Type B pancreatic cell (in vitro differentiated cells): ENCODE measurements around the gene LRP4. TPM values are rescaled to one million over a fixed set of nuclear protein-coding genes. Genes with fewer than 3 reads are reported as not detected.
"Not testable (repeated sequence)": the region's sequence is repeated elsewhere in the genome, so short reads cannot be mapped to it uniquely, and the experiment has no call there.

Experiments
- DNase-seq: peaks from one replicate; pipeline ENCODE4 v3.0.0; 2021; ENCODE audit warnings: mixed read lengths; ENCODE audit not compliant: unreplicated experiment; ENCODE audit errors: extremely low spot score
- H3K27ac Mint-ChIP-seq: 2 replicates; pipeline ENCODE4 v1.8.0; 2021; ENCODE audit warnings: mild to moderate bottlenecking, mixed read lengths
- H3K27me3 Mint-ChIP-seq: 2 replicates; pipeline ENCODE4 v1.8.0; 2021; ENCODE audit warnings: mixed read lengths
- H3K36me3 Mint-ChIP-seq: 2 replicates; pipeline ENCODE4 v1.8.0; 2021; ENCODE audit warnings: mixed read lengths
- H3K4me1 Mint-ChIP-seq: one replicate; pipeline ENCODE4 v1.8.0; 2021; ENCODE audit warnings: mixed read lengths; ENCODE audit not compliant: unreplicated experiment
- H3K4me3 Mint-ChIP-seq: 2 replicates; pipeline ENCODE4 v1.8.0; 2021; ENCODE audit warnings: mild to moderate bottlenecking, mixed read lengths
- H3K9me3 Mint-ChIP-seq: 2 replicates; pipeline ENCODE4 v1.8.0; 2021; ENCODE audit warnings: mixed read lengths
- CTCF ChIP-seq: fragments of 200-600 bp; sonication (generic); conservative IDR thresholded peaks from 2 replicates; pipeline ENCODE4 v1.5.0; 2021; ENCODE audit warnings: antibody characterized with exemption, mild to moderate bottlenecking
- long read RNA-seq: library from polyadenylated mRNA; unstranded; transcript quantifications from one replicate; pipeline ENCODE4 v2.0.0, GENCODE V29; 2020
- total RNA-seq: library from RNA; stranded (reverse); gene quantifications from 2 replicates; pipeline ENCODE4 v1.2.1, GENCODE V29; 2021; ENCODE audit warnings: low replicate concordance

Gene LRP4, protein sequence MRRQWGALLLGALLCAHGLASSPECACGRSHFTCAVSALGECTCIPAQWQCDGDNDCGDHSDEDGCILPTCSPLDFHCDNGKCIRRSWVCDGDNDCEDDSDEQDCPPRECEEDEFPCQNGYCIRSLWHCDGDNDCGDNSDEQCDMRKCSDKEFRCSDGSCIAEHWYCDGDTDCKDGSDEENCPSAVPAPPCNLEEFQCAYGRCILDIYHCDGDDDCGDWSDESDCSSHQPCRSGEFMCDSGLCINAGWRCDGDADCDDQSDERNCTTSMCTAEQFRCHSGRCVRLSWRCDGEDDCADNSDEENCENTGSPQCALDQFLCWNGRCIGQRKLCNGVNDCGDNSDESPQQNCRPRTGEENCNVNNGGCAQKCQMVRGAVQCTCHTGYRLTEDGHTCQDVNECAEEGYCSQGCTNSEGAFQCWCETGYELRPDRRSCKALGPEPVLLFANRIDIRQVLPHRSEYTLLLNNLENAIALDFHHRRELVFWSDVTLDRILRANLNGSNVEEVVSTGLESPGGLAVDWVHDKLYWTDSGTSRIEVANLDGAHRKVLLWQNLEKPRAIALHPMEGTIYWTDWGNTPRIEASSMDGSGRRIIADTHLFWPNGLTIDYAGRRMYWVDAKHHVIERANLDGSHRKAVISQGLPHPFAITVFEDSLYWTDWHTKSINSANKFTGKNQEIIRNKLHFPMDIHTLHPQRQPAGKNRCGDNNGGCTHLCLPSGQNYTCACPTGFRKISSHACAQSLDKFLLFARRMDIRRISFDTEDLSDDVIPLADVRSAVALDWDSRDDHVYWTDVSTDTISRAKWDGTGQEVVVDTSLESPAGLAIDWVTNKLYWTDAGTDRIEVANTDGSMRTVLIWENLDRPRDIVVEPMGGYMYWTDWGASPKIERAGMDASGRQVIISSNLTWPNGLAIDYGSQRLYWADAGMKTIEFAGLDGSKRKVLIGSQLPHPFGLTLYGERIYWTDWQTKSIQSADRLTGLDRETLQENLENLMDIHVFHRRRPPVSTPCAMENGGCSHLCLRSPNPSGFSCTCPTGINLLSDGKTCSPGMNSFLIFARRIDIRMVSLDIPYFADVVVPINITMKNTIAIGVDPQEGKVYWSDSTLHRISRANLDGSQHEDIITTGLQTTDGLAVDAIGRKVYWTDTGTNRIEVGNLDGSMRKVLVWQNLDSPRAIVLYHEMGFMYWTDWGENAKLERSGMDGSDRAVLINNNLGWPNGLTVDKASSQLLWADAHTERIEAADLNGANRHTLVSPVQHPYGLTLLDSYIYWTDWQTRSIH (N-terminal part only)
- 12.8 and 46.9 TPM in 2 replicates for total RNA-seq
- long read RNA-seq, partial matches to known transcripts: 2 of 8 reads
- long read RNA-seq, other reads (novel, unspliced or antisense): 5 of 8 reads

DNA sequence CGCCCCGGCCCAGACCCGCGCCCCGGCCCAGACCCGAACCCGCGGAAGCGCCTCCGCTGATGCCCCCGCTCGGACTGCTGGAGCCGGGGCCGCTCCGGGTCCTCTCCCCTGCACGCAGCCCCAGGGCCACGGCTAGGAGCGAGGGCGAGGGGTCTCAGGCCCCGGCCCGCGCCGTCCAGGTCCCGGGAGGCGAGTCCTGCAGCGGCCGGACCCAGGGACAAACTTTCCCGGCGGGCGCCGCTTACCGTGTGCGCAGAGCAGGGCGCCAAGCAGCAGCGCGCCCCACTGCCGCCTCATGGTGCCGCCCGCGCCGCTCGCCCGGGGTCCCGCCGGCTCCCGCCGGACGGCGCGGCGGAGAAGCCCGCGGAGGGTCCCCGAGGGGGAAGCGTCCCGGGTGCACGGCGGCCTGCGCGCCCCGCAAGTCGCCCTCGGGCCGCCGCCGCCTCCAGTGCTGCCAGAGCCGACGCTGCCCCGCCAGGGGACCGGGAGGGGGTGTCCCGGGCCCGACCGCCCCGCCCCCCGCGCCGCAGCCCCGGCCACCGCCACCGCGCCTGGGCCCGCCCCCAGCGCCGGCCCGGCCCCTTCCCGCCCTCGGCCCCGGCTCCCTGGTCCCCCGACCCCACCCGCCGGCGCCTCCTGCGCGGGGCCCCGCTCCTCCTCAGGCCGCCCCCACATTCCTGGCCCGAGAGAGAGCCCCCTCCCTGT, at the start of gene LRP4:
Gene LRP4 (minus strand): TSS at position 468 of the 705 bp plus-strand sequence. CDS start 171 bp downstream, at position 297.
- peaks cover 50% of the 10 kb centered on the region for H3K4me1 Mint-ChIP-seq

GRCh38 chr11:46967962-46968361, 49.6 kb upstream of the LRP4 start:
- no peak for DNase-seq
- no peak overlapping the region for H3K27ac Mint-ChIP-seq
- no peak for TF ChIP-seq CTCF
- no peaks in the 10 kb centered on the region for H3K27me3 Mint-ChIP-seq
- H3K9me3 Mint-ChIP-seq: no peaks in the 10 kb centered on the region
- H3K4me3 Mint-ChIP-seq: no peak overlapping the region
- peaks cover 17% of the 10 kb centered on the region for H3K4me1 Mint-ChIP-seq
- H3K36me3 Mint-ChIP-seq: peaks cover 12% of the 10 kb centered on the region

More for the DNA sequence above, at the start of gene LRP4:
- Mint-ChIP-seq H3K4me3 (peak within 1 kb of the TSS; percentile 94), H3K9me3 (no peaks in the 10 kb centered on the region), H3K27me3 (peaks cover 18% of the 10 kb centered on the region), H3K36me3 (no peaks in the 10 kb centered on the region), H3K27ac (peak within 1 kb of the TSS; percentile 70)
- no peak for TF ChIP-seq CTCF
- no peak for DNase-seq

DNA sequence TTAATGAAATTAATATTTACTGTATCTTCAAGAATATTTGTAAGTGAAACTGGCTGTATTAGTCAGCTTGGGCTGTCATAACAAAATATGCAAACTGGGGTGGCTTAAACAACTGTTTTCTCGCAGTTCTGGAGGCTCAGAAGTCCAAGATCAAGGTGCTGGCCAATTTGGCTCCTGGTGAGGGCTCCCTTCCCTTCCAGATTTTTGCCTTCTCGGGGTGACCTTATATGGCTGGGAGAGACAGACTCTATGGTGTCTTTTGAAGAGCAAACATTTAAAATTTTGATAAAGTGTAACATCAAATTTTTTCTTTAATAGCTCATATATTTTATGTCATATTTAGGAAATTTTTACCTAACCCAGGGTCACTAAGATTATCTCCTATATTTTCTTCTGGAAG, 48.4 kb upstream of the LRP4 start:
- DNase-seq: no peak
- peaks cover 19% of the 10 kb centered on the region for H3K36me3 Mint-ChIP-seq
- no peaks in the 10 kb centered on the region for H3K27me3 Mint-ChIP-seq
- H3K27ac Mint-ChIP-seq: no peak overlapping the region
- H3K4me1 Mint-ChIP-seq: peaks cover 8% of the 10 kb centered on the region
- no peaks in the 10 kb centered on the region for H3K9me3 Mint-ChIP-seq
- H3K4me3 Mint-ChIP-seq: no peak overlapping the region
- TF ChIP-seq CTCF: no peak

DNA sequence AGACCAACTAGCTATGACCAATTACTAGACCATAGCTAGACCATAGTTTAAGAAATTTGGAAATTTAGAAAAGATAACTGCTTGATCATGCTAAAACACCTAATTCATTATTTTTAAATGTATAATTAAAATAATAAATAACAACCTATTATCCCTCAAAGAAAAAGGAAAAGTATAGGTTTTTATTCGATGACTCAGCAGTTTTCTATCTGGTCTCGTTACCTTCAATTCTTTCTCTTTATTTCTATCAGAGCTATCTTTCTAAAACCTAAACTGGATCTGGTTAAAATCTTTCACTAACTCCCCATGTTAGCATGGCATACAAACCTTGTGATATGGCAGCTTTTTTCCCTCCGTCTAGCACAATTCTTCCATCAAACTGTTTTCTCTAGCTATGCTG, 45.5 kb upstream of the LRP4 start:
- Mint-ChIP-seq H3K27ac (no peak overlapping the region), H3K4me1 (peaks cover 4% of the 10 kb centered on the region), H3K9me3 (peaks cover 5% of the 10 kb centered on the region), H3K4me3 (no peak overlapping the region), H3K36me3 (peaks cover 37% of the 10 kb centered on the region), H3K27me3 (no peaks in the 10 kb centered on the region)
- no peak for TF ChIP-seq CTCF
- no peak for DNase-seq

DNA sequence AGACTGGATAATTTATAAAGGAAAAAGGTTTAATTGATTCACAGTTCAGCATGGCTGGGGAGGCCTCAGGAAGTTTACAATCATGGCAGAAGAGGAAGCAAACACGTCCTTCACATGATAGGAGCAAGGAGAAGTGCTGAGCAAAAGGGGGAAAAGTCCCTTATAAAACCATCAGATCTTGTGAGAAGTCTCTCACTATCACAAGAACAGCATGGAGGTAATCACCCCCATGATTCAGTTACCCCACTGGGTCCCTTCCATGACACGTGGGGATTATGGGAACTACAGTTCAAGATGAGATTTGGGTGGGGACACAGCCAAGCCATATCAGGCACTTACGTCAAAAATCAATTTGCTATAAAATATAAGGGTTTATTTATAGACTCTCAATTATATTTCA, 43.5 kb upstream of the LRP4 start:
- not testable (repeated sequence) for H3K4me3 Mint-ChIP-seq, H3K27me3 Mint-ChIP-seq, H3K27ac Mint-ChIP-seq, H3K4me1 Mint-ChIP-seq, DNase-seq
- H3K9me3 Mint-ChIP-seq: peaks cover 11% of the 10 kb centered on the region
- peaks cover 43% of the 10 kb centered on the region for H3K36me3 Mint-ChIP-seq
